ENCODE measurements around the gene TBC1D13. TPM values are rescaled to one million over a fixed set of nuclear protein-coding genes. Genes with fewer than 3 reads are reported as not detected.

Gene TBC1D13
- total and polyA plus RNA-seq, 9 of the 15 experiments (the other 6 are each of a cell fraction or from before 2014, with no cell fraction given): 2.3 to 28.7 (median 11.4) TPM

DNA sequence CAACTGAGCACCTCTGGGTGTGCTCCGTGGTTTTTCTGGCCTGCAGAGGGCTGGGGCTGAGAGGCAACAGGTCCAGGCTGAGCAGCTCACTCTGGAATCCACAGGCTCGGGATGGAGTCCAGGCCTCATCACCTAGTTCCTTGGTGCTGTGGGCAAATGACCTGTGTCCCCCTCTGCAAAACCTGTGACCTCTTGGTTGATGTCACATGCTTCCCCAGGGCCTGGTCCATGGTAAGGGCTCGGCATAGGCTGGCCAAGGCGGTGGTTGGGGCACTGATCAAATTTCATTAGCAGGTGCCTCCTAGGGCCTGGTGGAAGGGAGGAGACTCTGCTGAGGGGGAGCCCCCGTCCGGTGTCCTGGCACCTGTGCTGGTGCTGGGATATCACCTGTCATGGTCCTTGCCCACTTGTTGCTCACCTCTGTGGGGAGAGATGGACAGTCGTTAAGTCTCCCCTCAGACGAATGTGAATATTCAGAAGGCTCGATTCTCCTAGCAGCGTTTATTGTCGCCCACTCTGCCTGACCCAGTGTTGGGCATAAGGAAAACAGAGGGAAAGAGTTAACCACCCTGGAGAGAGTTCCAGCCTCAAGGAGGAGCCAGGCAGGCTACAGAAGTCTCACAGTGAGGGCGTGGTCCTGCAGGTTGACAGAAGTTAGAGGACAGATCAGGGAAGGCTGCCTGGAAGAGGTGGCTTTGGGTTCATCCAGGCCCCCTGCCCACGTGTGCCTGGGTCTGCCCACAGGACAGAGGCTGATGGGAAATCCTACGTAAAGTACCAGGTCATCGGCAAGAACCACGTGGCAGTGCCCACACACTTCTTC, 34.7 kb downstream of the TBC1D13 start:
- ATAC-seq: no peak
- Histone ChIP-seq H2AFZ (ENCODE audit: low read depth, low read length) (no peak overlapping the region), H3K9ac (ENCODE audit: insufficient read depth in 1 of 2, low read depth in 2 of 2, low read length in 2 of 2) (peak overlapping the region in 1 of 2 experiments; percentile 47; a peak in 2 of 4 replicates), H3K4me3 (no peak overlapping the region), H4K20me1 (replicated peaks; ENCODE audit: control insufficient read depth, insufficient read depth, low read length) (peaks cover 14% of the 10 kb centered on the region), H3K4me2 (ENCODE audit: insufficient read depth, low read length) (no peak overlapping the region), H3K27me3 (ENCODE audit: control insufficient read depth in 2 of 2, insufficient read depth in 2 of 2, low read length in 2 of 2) (no peaks in the 10 kb centered on the region), H3K27ac (ENCODE audit: extremely low read depth, low read depth, low read length) (no peak overlapping the region), H3K36me3 (ENCODE audit: control insufficient read depth, insufficient read depth, low read length) (peaks cover 70% of the 10 kb centered on the region), H3K9me3 (replicated peaks; ENCODE audit: control insufficient read depth, insufficient read depth, low read depth, low read length) (no peaks in the 10 kb centered on the region), H3K4me1 (replicated peaks in 1 of 2; ENCODE audit: control insufficient read depth in 2 of 2, insufficient read depth in 2 of 2, low read length in 2 of 2) (peaks cover 4 to 65% of the 10 kb centered on the region in 2 experiments; a peak in 3 of 5 replicates), H3K79me2 (ENCODE audit: control insufficient read depth, insufficient read depth, low read length) (peaks cover 20% of the 10 kb centered on the region), H3K9me1 (ENCODE audit: control insufficient read depth, insufficient read depth, low read length) (no peaks in the 10 kb centered on the region)
- no TSS peak for BruUV-seq (replicated peaks)
- DNase-seq (ENCODE audit: extremely low read depth in 1 of 4, low spot score in 3 of 4): no peak
- no peak for FAIRE-seq
- ChIA-PET CTCF (ENCODE audit: low intra/inter-chr PET ratio) (no interaction called here), POLR2A (interaction anchor here (0.5 kb wide), 1 partner anchor 123 kb away, joined by 3 read pairs; no protein-coding TSS in a partner anchor)
- intact Hi-C loops (cut with micrococcal nuclease) (no loop called here), in situ Hi-C loops (cut with MboI) (no loop called here)
- 86% methylated on average over 16 of the region's 16 CpGs for WGBS (ENCODE audit: insufficient coverage, low coverage, missing lambda C conversion rate)
- TF ChIP-seq CSDE1 (IDR thresholded peaks at IDR 0.05) (no peak), ZBTB17 (CRISPR knock-in tag; IDR thresholded peaks at IDR 0.05) (no peak), SUPT5H (IDR thresholded peaks at IDR 0.05) (peak; percentile 10; the same call in 1 of the 2 replicates), DNMT1 (IDR thresholded peaks at IDR 0.05) (no peak), KLF1 (tag; IDR thresholded peaks at IDR 0.05) (no peak), HNRNPLL (IDR thresholded peaks at IDR 0.05; ENCODE audit: low read depth, low read length, poor library complexity, severe bottlenecking) (no peak), HDAC8 (tag; IDR thresholded peaks at IDR 0.05) (no peak), POLR2A (conservative IDR thresholded peaks at IDR 0.05) (peak; percentile 61), KDM5B (IDR thresholded peaks at IDR 0.05; ENCODE audit: insufficient replicate concordance, low read depth, low read length) (no peak), ZFP36 (IDR thresholded peaks at IDR 0.05; ENCODE audit: low read depth, low read length, partially characterized antibody) (peak; percentile 97), HMGN3 (IDR thresholded peaks at IDR 0.05; ENCODE audit: borderline replicate concordance, extremely low read depth, insufficient read length, low read depth, low read length) (no peak), ZBTB7A (IDR thresholded peaks at IDR 0.05; ENCODE audit: borderline replicate concordance, control insufficient read depth, low read depth, low read length) (no peak), ZKSCAN1 (IDR thresholded peaks at IDR 0.05; ENCODE audit: low read depth, low read length) (no peak), SRSF7 (optimal IDR thresholded peaks at IDR 0.05; ENCODE audit: low read depth, low read length) (no peak), CHD4 (IDR thresholded peaks at IDR 0.05; ENCODE audit: insufficient read depth, insufficient replicate concordance, low read depth, low read length, poor library complexity, severe bottlenecking) (no peak)
- TF ChIP-seq, protein P1, sequence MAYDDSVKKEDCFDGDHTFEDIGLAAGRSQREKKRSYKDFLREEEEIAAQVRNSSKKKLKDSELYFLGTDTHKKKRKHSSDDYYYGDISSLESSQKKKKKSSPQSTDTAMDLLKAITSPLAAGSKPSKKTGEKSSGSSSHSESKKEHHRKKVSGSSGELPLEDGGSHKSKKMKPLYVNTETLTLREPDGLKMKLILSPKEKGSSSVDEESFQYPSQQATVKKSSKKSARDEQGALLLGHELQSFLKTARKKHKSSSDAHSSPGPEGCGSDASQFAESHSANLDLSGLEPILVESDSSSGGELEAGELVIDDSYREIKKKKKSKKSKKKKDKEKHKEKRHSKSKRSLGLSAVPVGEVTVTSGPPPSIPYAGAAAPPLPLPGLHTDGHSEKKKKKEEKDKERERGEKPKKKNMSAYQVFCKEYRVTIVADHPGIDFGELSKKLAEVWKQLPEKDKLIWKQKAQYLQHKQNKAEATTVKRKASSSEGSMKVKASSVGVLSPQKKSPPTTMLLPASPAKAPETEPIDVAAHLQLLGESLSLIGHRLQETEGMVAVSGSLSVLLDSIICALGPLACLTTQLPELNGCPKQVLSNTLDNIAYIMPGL (CRISPR knock-in tag; IDR thresholded peaks at IDR 0.05): no peak
- TF ChIP-seq, protein P2, sequence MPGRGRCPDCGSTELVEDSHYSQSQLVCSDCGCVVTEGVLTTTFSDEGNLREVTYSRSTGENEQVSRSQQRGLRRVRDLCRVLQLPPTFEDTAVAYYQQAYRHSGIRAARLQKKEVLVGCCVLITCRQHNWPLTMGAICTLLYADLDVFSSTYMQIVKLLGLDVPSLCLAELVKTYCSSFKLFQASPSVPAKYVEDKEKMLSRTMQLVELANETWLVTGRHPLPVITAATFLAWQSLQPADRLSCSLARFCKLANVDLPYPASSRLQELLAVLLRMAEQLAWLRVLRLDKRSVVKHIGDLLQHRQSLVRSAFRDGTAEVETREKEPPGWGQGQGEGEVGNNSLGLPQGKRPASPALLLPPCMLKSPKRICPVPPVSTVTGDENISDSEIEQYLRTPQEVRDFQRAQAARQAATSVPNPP (IDR thresholded peaks at IDR 0.05; ENCODE audit: borderline replicate concordance, insufficient read depth, insufficient read length): no peak
- TF ChIP-seq, protein P3, sequence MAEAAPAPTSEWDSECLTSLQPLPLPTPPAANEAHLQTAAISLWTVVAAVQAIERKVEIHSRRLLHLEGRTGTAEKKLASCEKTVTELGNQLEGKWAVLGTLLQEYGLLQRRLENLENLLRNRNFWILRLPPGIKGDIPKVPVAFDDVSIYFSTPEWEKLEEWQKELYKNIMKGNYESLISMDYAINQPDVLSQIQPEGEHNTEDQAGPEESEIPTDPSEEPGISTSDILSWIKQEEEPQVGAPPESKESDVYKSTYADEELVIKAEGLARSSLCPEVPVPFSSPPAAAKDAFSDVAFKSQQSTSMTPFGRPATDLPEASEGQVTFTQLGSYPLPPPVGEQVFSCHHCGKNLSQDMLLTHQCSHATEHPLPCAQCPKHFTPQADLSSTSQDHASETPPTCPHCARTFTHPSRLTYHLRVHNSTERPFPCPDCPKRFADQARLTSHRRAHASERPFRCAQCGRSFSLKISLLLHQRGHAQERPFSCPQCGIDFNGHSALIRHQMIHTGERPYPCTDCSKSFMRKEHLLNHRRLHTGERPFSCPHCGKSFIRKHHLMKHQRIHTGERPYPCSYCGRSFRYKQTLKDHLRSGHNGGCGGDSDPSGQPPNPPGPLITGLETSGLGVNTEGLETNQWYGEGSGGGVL (CRISPR knock-in tag; IDR thresholded peaks at IDR 0.05): no peak
